C4-2B (cell line): Measurements from ENCODE around the gene FEN1.

Experiments
- H3K27ac ChIP-seq: fragments of 450-650 bp; 2 replicates; pipeline ENCODE4 v1.5.1; 2017
- CTCF ChIP-seq: fragments of 450-650 bp; conservative IDR thresholded peaks from 2 replicates; pipeline ENCODE4 v1.5.1; 2017; ENCODE audit warnings: mild to moderate bottlenecking
- ZFX ChIP-seq: fragments of 450-650 bp; IDR thresholded peaks from 2 replicates; pipeline ENCODE4 v1.6.1; 2017

FEN1 gene

GRCh38 chr11:61829806-61830205 lies 37.1 kb downstream of the FEN1 start:
- peak overlapping the region; percentile 99 for H3K27ac ChIP-seq
- TF ChIP-seq ZFX (no peak), CTCF (no peak)

GRCh38 chr11:61830237-61831105 lies 37.8 kb downstream of the FEN1 start:
- peak overlapping the region; percentile 99 for H3K27ac ChIP-seq
- TF ChIP-seq ZFX (no peak), CTCF (no peak)

- H3K27ac ChIP-seq: peak overlapping the region; percentile 41
- TF ChIP-seq ZFX: no peak
- TF ChIP-seq CTCF: no peak
Measured at GRCh38 chr11:61832207-61832606, 39.5 kb downstream of the FEN1 start.

- TF ChIP-seq CTCF: no peak
- TF ChIP-seq ZFX: no peak
- H3K27ac ChIP-seq: peak overlapping the region; percentile 41
Measured at GRCh38 chr11:61832754-61833153, 40.0 kb downstream of the FEN1 start.

GRCh38 chr11:61833471-61833870 lies 40.8 kb downstream of the FEN1 start:
- peak overlapping the region; percentile 41 for H3K27ac ChIP-seq
- TF ChIP-seq ZFX: no peak
- no peak for TF ChIP-seq CTCF

- TF ChIP-seq ZFX (no peak), CTCF (no peak)
- H3K27ac ChIP-seq: peak overlapping the region; percentile 41
Measured at GRCh38 chr11:61833926-61834277, 41.2 kb downstream of the FEN1 start.

- peak overlapping the region; percentile 41 for H3K27ac ChIP-seq
- TF ChIP-seq CTCF: no peak
- TF ChIP-seq ZFX: no peak
Measured at GRCh38 chr11:61834278-61835048, 41.8 kb downstream of the FEN1 start.
